Thyroid gland (tissue), 4 donors: ENCODE results near the gene ZNF750. TPM values are rescaled to one million over a fixed set of nuclear protein-coding genes. Genes with fewer than 3 reads are reported as not detected.

Experiments
- DNase-seq, 2 donors: peaks; one replicate each; pipeline ENCODE4 v3.0.0-alpha.2; 2019
- H3K27ac ChIP-seq, 3 donors: fragments of 200-600 bp; sonication (generic); 1 replicate in 2 of 3; 2 replicates in 1 of 3; pipeline ENCODE4 v1.5.1; 2016 to 2019; ENCODE audit warnings: mild to moderate bottlenecking in 1 of 3, moderate library complexity in 1 of 3
- H3K27me3 ChIP-seq: fragments of 200-600 bp; sonication (generic); one replicate; pipeline ENCODE4 v1.5.1; 2019
- H3K36me3 ChIP-seq, 2 donors: fragments of 200-600 bp; sonication (generic); one replicate each; pipeline ENCODE4 v1.5.1; 2016 to 2019
- H3K4me1 ChIP-seq, 2 donors: fragments of 200-600 bp; sonication (generic); one replicate each; pipeline ENCODE4 v1.5.1; 2017 to 2019
- H3K4me3 ChIP-seq, 3 donors: fragments of 200-600 bp; sonication (generic); replicated peaks in 1 of 3; 1 replicate in 2 of 3; 2 replicates in 1 of 3; pipeline ENCODE4 v1.5.1; 2016; ENCODE audit warnings: mild to moderate bottlenecking in 1 of 3
- H3K9me3 ChIP-seq: fragments of 200-600 bp; sonication (generic); one replicate; pipeline ENCODE4 v1.5.1; 2017
- CTCF ChIP-seq, 6 experiments: fragments of 200-600 bp in 3 of 6; fragments of 450-650 bp in 3 of 6; sonication (generic) in 3 of 6; IDR thresholded peaks; one replicate each; pipeline ENCODE4 v1.5.1; 2016 to 2019; ENCODE audit warnings: antibody characterized with exemption in 6 of 6, mild to moderate bottlenecking in 2 of 6, inconsistent platforms in 1 of 6, moderate library complexity in 1 of 6
- POLR2A ChIP-seq, 2 donors: fragments of 450-650 bp; IDR thresholded peaks; one replicate each; pipeline ENCODE4 v1.6.1; 2017; ENCODE audit warnings: antibody characterized with exemption in 2 of 2, mild to moderate bottlenecking in 2 of 2, moderate library complexity in 1 of 2
- WGBS, 2 donors: methylation state at CpG; one replicate each; pipeline ENCODE4 v1.1.5; 2017; 5-methylcytosine and 5-hydroxymethylcytosine counted together
- intact Hi-C: fragments of 100-400 bp; cut with DNase I; formaldehyde crosslinking; loops from one replicate; pipeline ENCODE4 v1.15.1; 2023
- total RNA-seq, 4 donors: library from RNA; depleted of rRNA; stranded (reverse); fragments of >200 nt; gene quantifications; one replicate each; pipeline ENCODE4 v1.2.3, GENCODE V29; 2016

ZNF750 gene
- total RNA-seq, 4 donors from 2014 or later, result 3.0 to 6.0 (median 4.5) TPM

DNA sequence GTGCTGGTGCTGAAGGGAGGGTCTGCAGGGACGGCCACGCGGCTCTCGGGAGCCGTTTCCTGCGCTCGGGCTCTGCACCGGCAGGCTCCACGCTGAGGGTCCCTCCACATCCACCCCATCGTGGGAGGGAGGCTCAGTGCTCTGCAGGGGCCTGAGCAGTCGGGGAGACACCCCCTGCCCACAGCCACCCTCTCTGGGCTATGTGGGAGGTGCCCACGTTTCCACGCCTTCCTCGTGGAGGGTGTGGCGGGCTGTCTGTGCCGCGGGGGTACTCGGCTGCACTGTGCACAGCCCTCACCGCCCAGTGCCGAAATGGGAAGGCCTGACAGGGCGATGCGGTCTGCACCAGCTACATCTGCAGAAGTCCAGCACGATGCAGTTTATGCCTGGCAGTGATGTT lies 25.5 kb upstream of the ZNF750 start:
- WGBS, 2 donors, result 73 to 84% methylated on average over 21 to 22 of the region's 23 CpGs
- intact Hi-C loops, result no loop called here
- H3K4me3 ChIP-seq, result no peak overlapping the region
- no peak for TF ChIP-seq POLR2A (IDR thresholded peaks at IDR 0.05)
- TF ChIP-seq CTCF (IDR thresholded peaks at IDR 0.05), result no peak
- peaks cover 27 to 65% of the 10 kb centered on the region in 2 donors for H3K4me1 ChIP-seq
- no peaks in the 10 kb centered on the region for H3K9me3 ChIP-seq
- no peak for DNase-seq
- H3K27me3 ChIP-seq, result no peaks in the 10 kb centered on the region
- H3K36me3 ChIP-seq, result no peaks in the 10 kb centered on the region
- H3K27ac ChIP-seq, result peak overlapping the region; percentile 76 to 87 (median 87)

DNA sequence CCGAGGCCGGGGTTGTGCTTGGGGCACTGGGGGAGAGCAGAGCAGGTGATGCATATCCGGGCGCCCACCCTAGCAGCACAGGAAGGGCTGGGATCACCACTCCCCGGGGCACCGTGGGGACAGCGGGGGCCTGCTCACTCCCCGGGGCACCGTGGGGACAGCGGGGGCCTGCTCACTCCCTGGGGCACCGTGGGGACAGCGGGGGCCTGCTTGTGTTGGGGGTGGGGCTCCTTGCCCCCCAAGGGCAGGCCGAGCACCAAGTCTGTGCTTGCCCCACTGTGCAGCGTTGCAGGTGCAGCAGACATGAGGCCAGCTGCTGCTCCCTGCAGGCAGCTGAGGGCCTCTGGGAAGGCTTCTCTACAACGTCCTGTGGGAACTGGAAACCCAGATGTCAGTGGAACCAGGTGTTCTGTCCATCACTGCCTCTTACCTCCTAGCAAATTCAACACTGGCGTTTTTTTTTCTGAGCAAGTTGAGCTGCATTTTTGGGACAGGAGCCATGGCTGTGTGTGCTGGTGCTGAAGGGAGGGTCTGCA lies 25.0 kb upstream of the ZNF750 start:
- H3K27ac ChIP-seq, result peak overlapping the region; percentile 76 to 87 (median 87)

DNA sequence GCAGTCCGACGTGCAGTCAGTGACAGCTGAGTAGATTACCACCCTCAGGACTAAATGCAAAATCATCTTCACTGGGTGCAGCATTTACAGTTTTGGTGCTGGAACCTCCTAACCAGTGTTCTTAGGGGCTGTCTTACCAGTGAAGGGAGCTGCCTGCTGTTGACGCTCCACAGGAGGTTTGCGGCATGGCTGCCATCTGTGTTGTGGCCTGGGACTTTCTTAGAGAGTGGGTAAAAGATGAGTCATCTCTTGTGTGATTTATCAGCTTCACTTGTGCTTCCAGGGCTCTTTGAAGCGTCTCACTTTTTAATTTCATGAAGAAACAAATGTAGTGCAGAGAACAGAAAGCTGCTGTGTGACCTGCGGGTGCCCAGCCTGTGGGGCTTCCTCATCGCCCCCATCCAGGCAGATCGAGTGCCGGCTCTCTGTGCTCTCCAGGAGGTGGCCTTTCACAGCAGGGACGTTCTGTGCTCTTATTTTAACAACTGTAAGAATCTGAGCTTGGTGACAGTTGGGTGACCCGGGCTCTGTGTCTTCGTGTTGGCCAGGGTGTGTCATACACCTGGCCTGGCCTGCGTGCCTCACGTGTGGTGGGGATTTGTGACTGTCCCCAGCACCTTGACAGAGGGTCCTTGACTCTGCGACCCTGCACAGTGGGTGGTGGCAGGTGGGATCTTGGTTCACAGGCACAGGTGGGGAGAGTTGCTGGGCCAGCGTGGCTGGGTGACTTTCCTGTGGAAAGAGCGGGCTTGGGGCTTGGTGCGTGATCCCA lies 24.3 kb upstream of the ZNF750 start:
- Histone ChIP-seq H3K9me3 (no peaks in the 10 kb centered on the region), H3K27me3 (no peaks in the 10 kb centered on the region), H3K4me3 (no peak overlapping the region), H3K27ac (peak overlapping the region; percentile 76 to 87 (median 87)), H3K36me3 (no peaks in the 10 kb centered on the region), H3K4me1 (peaks cover 35 to 69% of the 10 kb centered on the region in 2 donors)
- peak; percentile 82 to 85 for DNase-seq
- intact Hi-C loops, result no loop called here
- 44 to 77% methylated on average over 11 to 14 of the region's 18 CpGs for WGBS, 2 donors
- no peak for TF ChIP-seq CTCF (IDR thresholded peaks at IDR 0.05)
- TF ChIP-seq POLR2A (IDR thresholded peaks at IDR 0.05), result peak in 1 of 2 donors; percentile 27

More for the DNA sequence above, 25.0 kb upstream of the ZNF750 start:
- no peak for DNase-seq
- TF ChIP-seq CTCF (IDR thresholded peaks at IDR 0.05) (no peak), POLR2A (IDR thresholded peaks at IDR 0.05) (no peak)
- Histone ChIP-seq H3K27me3 (no peaks in the 10 kb centered on the region), H3K4me1 (peaks cover 28 to 66% of the 10 kb centered on the region in 2 donors), H3K9me3 (no peaks in the 10 kb centered on the region), H3K4me3 (no peak overlapping the region), H3K36me3 (no peaks in the 10 kb centered on the region)
- intact Hi-C loops, result no loop called here
- WGBS, 2 donors, result 55% methylated on average over 4 of the region's 16 CpGs; no CpG with 5 or more reads in 1 of the 2 donors

GRCh38 chr17:82863383-82863940 lies 23.6 kb upstream of the ZNF750 start:
- WGBS, 2 donors, result 82 to 84% methylated on average over 11 of the region's 11 CpGs
- peaks cover 41 to 76% of the 10 kb centered on the region in 2 donors for H3K4me1 ChIP-seq
- DNase-seq, result no peak
- TF ChIP-seq POLR2A (IDR thresholded peaks at IDR 0.05) (no peak), CTCF (IDR thresholded peaks at IDR 0.05) (no peak)
- no peaks in the 10 kb centered on the region for H3K27me3 ChIP-seq
- H3K36me3 ChIP-seq, result no peaks in the 10 kb centered on the region
- H3K27ac ChIP-seq, result peak overlapping the region; percentile 76 to 87 (median 87)
- H3K9me3 ChIP-seq, result no peaks in the 10 kb centered on the region
- intact Hi-C loops, result no loop called here
- H3K4me3 ChIP-seq, result no peak overlapping the region
